NT2/D1 (cell line): ENCODE data around the gene BTRC.

Source experiments
- DNase-seq: peaks from one replicate; pipeline ENCODE4 v3.0.0-alpha.2; 2011; ENCODE audit warnings: low read depth, low spot score
- H3K27me3 ChIP-seq: 2 replicates; pipeline ENCODE4 v1.6.0; 2011; ENCODE audit warnings: mild to moderate bottlenecking; ENCODE audit not compliant: insufficient read length, insufficient read depth
- H3K36me3 ChIP-seq: 2 replicates; pipeline ENCODE4 v1.6.1; 2011; ENCODE audit warnings: mild to moderate bottlenecking, low read length, mixed read lengths; ENCODE audit not compliant: insufficient read depth, insufficient read length
- H3K4me1 ChIP-seq: 2 replicates; pipeline ENCODE4 v1.5.1; 2011; ENCODE audit not compliant: insufficient read depth, insufficient read length
- H3K4me3 ChIP-seq: 2 replicates; pipeline ENCODE4 v1.5.1; 2011; ENCODE audit warnings: low read depth; ENCODE audit not compliant: insufficient read length
- H3K9ac ChIP-seq: 2 replicates; pipeline ENCODE4 v1.6.0; 2011; ENCODE audit warnings: low read depth; ENCODE audit not compliant: insufficient read length
- H3K9me3 ChIP-seq: 2 replicates; pipeline ENCODE4 v1.5.1; 2011; ENCODE audit warnings: mild to moderate bottlenecking, low read length; ENCODE audit not compliant: insufficient read depth
- SUZ12 ChIP-seq: IDR thresholded peaks from 2 replicates; pipeline ENCODE4 v1.6.1; 2011; ENCODE audit not compliant: insufficient read length, insufficient read depth; ENCODE audit errors: extremely low read depth
- YY1 ChIP-seq: IDR thresholded peaks from 2 replicates; pipeline ENCODE4 v1.6.1; 2011; ENCODE audit not compliant: insufficient read length, insufficient read depth
- ZNF274 ChIP-seq: IDR thresholded peaks from 2 replicates; pipeline ENCODE4 v1.6.1; 2011; ENCODE audit warnings: mild to moderate bottlenecking, low read depth, low read length

BTRC gene

DNA sequence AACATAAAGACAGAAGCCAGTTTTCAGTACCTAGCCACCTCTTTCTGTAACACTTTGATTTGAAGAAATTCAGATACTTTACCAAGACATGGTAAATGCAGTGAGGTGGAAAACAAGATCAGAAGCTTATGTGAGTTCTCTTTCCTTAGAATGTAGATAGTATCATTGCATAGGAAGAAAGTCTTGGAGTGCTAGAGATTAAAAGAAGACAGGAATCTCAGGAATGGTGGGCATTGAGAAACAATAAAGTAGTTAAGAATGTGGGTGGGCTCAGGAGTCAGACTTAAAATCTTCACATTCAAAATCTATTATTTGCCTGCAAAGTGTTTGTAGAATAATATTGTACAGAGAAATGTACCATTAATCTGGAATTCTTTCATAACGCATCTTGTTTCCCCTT is 175.2 kb downstream of the BTRC start:
- Histone ChIP-seq H3K27me3 (no peaks in the 10 kb centered on the region), H3K4me1 (no peaks in the 10 kb centered on the region), H3K4me3 (no peak overlapping the region), H3K9me3 (no peaks in the 10 kb centered on the region; the same call in 1 of the 2 replicates), H3K36me3 (peaks cover 8% of the 10 kb centered on the region), H3K9ac (no peak overlapping the region)
- no peak for TF ChIP-seq ZNF274
- no peak for TF ChIP-seq YY1
- no peak for TF ChIP-seq SUZ12
- DNase-seq: no peak

DNA sequence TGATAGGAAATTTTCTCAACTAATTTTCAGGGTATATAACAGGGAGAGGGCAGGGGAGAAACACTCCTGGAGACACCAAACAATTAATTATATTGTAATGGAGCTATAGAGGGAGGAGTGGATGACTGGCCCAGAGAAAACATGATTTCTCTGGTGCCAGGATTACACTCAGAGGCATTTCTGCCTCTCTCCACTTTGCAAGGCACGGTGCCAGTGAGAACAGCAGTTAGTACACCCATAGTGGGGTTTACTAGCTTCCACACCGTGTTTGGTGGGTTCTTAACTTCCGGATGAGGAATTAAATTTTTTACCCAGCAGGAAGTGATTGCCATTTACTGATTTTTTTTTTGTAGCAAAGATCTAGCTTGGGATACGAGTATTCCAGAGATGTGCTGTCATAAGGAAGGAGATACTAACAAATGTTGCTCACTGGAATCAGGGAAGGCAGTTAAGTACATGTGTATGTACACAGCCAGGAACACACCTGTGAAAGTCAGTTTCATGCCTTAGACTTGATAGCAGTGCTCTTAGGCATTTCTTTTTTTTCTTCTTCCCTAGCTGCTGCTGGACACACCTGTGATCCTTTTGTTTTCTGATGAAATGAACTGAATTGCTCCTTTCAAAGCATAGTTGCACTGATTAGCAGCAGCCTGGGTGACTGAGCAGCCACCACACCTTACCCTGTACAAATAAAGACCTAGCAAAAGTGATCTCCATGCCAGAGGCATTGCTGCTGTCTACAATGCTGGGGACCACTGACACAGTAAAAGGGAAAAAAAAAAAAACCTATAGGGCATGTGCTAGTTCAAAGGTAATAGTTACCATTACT is 176.0 kb downstream of the BTRC start:
- Histone ChIP-seq H3K27me3 (no peaks in the 10 kb centered on the region), H3K36me3 (peaks cover 8% of the 10 kb centered on the region), H3K4me3 (no peak overlapping the region), H3K9me3 (no peaks in the 10 kb centered on the region; the same call in 1 of the 2 replicates), H3K4me1 (no peaks in the 10 kb centered on the region), H3K9ac (no peak overlapping the region)
- TF ChIP-seq ZNF274: no peak
- TF ChIP-seq SUZ12: no peak
- no peak for TF ChIP-seq YY1
- DNase-seq: no peak

DNA sequence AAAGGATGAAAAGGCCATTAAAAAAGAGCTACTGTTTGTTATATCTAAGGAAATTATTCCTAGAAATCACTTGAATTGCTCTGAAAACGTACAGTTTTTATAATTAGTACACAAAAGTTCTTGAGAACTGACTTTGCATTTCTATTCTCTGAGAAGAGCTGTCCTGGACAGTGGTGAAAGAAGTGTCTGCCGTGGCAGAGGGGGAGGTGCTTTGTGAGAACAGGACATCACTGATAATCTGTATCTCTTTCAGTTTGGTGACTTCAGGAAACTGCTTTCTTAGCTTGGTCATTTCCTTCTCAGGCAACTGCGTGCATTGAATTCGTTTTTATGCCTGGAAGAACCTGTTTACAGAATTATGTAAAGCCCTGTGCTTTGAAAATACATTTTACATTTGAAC is 182.0 kb downstream of the BTRC start:
- Histone ChIP-seq H3K4me3 (no peak overlapping the region), H3K9me3 (no peaks in the 10 kb centered on the region), H3K36me3 (peaks cover 5% of the 10 kb centered on the region), H3K4me1 (no peaks in the 10 kb centered on the region), H3K27me3 (no peaks in the 10 kb centered on the region), H3K9ac (no peak overlapping the region)
- no peak for DNase-seq
- no peak for TF ChIP-seq YY1
- TF ChIP-seq SUZ12: no peak
- no peak for TF ChIP-seq ZNF274

DNA sequence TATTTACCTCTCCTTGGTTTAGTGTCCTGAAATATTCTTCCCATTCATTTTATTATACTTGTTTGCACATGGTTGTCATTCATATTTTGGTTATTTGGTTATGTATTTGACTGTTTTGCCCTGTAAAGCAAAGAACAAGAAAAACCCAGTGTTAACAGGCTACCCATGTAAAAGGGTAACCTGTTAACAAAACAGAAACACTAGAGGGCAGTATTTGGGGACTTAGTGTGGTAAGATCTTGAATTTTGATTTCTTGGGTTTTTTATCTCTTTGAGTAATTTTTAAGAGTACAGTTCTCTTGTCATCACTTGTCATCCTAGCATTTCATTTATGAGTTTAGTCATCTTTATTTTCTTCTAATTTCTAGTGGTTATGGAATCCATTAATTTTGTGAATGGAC is 182.8 kb downstream of the BTRC start:
- Histone ChIP-seq H3K4me1 (no peaks in the 10 kb centered on the region), H3K36me3 (peaks cover 5% of the 10 kb centered on the region), H3K27me3 (no peaks in the 10 kb centered on the region), H3K9ac (no peak overlapping the region), H3K9me3 (no peaks in the 10 kb centered on the region), H3K4me3 (no peak overlapping the region)
- peak; percentile 20 for DNase-seq
- no peak for TF ChIP-seq SUZ12
- no peak for TF ChIP-seq ZNF274
- TF ChIP-seq YY1: no peak

GRCh38 chr10:101538446-101538845 is 184.5 kb downstream of the BTRC start:
- H3K4me1 ChIP-seq: no peaks in the 10 kb centered on the region
- H3K9me3 ChIP-seq: no peaks in the 10 kb centered on the region
- peaks cover 2% of the 10 kb centered on the region for H3K36me3 ChIP-seq
- no peak for DNase-seq
- no peak overlapping the region for H3K4me3 ChIP-seq
- TF ChIP-seq SUZ12: no peak
- no peak for TF ChIP-seq YY1
- no peak for TF ChIP-seq ZNF274
- no peaks in the 10 kb centered on the region for H3K27me3 ChIP-seq
- no peak overlapping the region for H3K9ac ChIP-seq

DNA sequence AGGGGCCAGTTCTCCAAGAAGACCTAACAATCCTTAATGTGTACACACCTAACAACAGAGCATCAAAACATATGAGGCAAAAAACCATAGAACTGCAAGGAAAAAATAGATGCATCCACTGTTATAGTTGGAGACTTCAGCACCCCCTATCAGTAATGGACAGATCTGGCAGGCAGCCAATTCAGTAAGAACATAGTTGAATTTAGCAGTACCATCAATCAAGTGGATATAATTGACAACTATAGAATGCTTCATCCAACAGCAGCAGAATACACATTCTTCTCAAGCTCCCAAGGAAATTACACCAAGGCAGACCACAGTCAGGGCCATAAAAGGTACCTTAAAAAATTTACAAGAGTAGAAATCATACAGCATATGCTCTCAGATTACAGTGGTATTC is 191.9 kb downstream of the BTRC start:
- DNase-seq: no peak
- no peaks in the 10 kb centered on the region for H3K4me1 ChIP-seq
- no peak for TF ChIP-seq ZNF274
- TF ChIP-seq YY1: no peak
- TF ChIP-seq SUZ12: no peak
- H3K4me3 ChIP-seq: no peak overlapping the region
- no peaks in the 10 kb centered on the region for H3K36me3 ChIP-seq
- H3K9ac ChIP-seq: no peak overlapping the region
- no peaks in the 10 kb centered on the region for H3K27me3 ChIP-seq
- no peaks in the 10 kb centered on the region for H3K9me3 ChIP-seq

- Histone ChIP-seq H3K4me3 (no peak overlapping the region), H3K4me1 (no peaks in the 10 kb centered on the region), H3K27me3 (no peaks in the 10 kb centered on the region), H3K9ac (no peak overlapping the region), H3K9me3 (no peaks in the 10 kb centered on the region), H3K36me3 (peaks cover 8% of the 10 kb centered on the region)
- TF ChIP-seq ZNF274 (no peak), YY1 (no peak), SUZ12 (no peak)
- DNase-seq: no peak
These were observed 197.0 kb downstream of the BTRC start for GRCh38 chr10:101550965-101551364.
